ENCODE results near the gene LRRC7. TPM values are rescaled to one million over a fixed set of nuclear protein-coding genes. Genes with fewer than 3 reads are reported as not detected.

The LRRC7 gene
- total RNA-seq, 1 experiment from 2014 or later: not detected

DNA sequence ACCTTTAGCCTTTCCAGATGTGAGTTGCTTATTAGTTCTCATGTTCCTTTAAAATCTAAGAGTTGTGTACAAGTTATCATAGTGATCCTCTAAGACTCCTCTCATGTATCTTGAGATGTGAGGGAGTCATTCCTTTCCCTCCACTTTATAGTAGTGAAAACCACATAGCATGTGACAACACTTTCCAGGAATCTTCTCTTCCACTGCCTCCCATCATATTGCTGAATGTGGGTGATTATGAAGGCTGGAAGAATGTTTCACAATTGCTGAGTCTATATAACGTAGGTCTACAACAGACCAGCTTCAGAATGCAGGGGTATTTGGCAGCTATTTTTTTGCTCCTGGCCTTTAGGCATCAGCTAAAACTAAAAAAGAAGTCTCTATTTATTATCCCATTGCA lies 44.7 kb upstream of the LRRC7 start:
- CTCF ChIA-PET: no interaction called here
- H3K9me3 ChIP-seq (ENCODE audit: low read depth, low read length, poor library complexity, severe bottlenecking): no peaks in the 10 kb centered on the region
- no peak for DNase-seq (ENCODE audit: low spot score)
- H3K27me3 ChIP-seq (replicated peaks; ENCODE audit: insufficient read depth, low read depth, low read length, poor library complexity): no peaks in the 10 kb centered on the region
- no peak overlapping the region for H3K27ac ChIP-seq (ENCODE audit: low read depth, low read length, poor library complexity, severe bottlenecking)
- POLR2A ChIA-PET (ENCODE audit: low non-redundant PET): no interaction called here
- intact Hi-C loops (cut with micrococcal nuclease; ENCODE audit: unreplicated experiment): no loop called here
- BruUV-seq (replicated peaks): no TSS peak
- H3K4me3 ChIP-seq (ENCODE audit: low read depth, low read length, poor library complexity, severe bottlenecking): no peak overlapping the region
- H3K36me3 ChIP-seq (ENCODE audit: insufficient read depth, low read length, poor library complexity, severe bottlenecking): no peaks in the 10 kb centered on the region
- TF ChIP-seq, protein P1, sequence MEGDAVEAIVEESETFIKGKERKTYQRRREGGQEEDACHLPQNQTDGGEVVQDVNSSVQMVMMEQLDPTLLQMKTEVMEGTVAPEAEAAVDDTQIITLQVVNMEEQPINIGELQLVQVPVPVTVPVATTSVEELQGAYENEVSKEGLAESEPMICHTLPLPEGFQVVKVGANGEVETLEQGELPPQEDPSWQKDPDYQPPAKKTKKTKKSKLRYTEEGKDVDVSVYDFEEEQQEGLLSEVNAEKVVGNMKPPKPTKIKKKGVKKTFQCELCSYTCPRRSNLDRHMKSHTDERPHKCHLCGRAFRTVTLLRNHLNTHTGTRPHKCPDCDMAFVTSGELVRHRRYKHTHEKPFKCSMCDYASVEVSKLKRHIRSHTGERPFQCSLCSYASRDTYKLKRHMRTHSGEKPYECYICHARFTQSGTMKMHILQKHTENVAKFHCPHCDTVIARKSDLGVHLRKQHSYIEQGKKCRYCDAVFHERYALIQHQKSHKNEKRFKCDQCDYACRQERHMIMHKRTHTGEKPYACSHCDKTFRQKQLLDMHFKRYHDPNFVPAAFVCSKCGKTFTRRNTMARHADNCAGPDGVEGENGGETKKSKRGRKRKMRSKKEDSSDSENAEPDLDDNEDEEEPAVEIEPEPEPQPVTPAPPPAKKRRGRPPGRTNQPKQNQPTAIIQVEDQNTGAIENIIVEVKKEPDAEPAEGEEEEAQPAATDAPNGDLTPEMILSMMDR (conservative IDR thresholded peaks at IDR 0.05; ENCODE audit: low read depth, low read length): no peak
- no peak for TF ChIP-seq EZH2 (IDR thresholded peaks at IDR 0.05; ENCODE audit: borderline replicate concordance, low read depth, low read length, poor library complexity, severe bottlenecking)
- H3K4me1 ChIP-seq (ENCODE audit: insufficient read depth, low read length, poor library complexity, severe bottlenecking): no peaks in the 10 kb centered on the region

DNA sequence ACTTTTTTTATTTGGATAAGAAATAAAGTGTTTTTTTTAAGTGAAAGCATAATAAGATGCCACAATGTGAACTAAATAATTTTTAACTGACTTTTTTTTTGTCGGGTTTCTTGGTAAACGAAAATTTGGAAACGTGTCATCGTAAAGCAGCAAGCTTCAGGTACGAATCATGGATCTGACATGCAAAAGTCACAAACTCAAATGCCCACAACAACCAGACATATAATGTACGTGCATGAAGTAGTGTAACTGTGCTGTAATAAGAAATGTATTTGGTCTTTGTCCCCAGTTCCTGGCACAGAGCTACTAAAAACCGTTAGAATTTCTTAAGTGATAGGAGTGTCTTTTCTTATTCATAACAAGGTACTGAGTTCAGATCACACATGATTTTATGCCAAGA lies 44.3 kb upstream of the LRRC7 start:
- ChIA-PET CTCF (no interaction called here), POLR2A (ENCODE audit: low non-redundant PET) (no interaction called here)
- H3K9me3 ChIP-seq (ENCODE audit: low read depth, low read length, poor library complexity, severe bottlenecking): no peaks in the 10 kb centered on the region
- H3K27ac ChIP-seq (ENCODE audit: low read depth, low read length, poor library complexity, severe bottlenecking): no peak overlapping the region
- no peaks in the 10 kb centered on the region for H3K4me1 ChIP-seq (ENCODE audit: insufficient read depth, low read length, poor library complexity, severe bottlenecking)
- TF ChIP-seq, protein P1 (conservative IDR thresholded peaks at IDR 0.05; ENCODE audit: low read depth, low read length): no peak
- no peak for TF ChIP-seq EZH2 (IDR thresholded peaks at IDR 0.05; ENCODE audit: borderline replicate concordance, low read depth, low read length, poor library complexity, severe bottlenecking)
- H3K27me3 ChIP-seq (replicated peaks; ENCODE audit: insufficient read depth, low read depth, low read length, poor library complexity): no peaks in the 10 kb centered on the region
- no peak for DNase-seq (ENCODE audit: low spot score)
- no peak overlapping the region for H3K4me3 ChIP-seq (ENCODE audit: low read depth, low read length, poor library complexity, severe bottlenecking)
- no TSS peak for BruUV-seq (replicated peaks)
- no peaks in the 10 kb centered on the region for H3K36me3 ChIP-seq (ENCODE audit: insufficient read depth, low read length, poor library complexity, severe bottlenecking)
- intact Hi-C loops (cut with micrococcal nuclease; ENCODE audit: unreplicated experiment): no loop called here

DNA sequence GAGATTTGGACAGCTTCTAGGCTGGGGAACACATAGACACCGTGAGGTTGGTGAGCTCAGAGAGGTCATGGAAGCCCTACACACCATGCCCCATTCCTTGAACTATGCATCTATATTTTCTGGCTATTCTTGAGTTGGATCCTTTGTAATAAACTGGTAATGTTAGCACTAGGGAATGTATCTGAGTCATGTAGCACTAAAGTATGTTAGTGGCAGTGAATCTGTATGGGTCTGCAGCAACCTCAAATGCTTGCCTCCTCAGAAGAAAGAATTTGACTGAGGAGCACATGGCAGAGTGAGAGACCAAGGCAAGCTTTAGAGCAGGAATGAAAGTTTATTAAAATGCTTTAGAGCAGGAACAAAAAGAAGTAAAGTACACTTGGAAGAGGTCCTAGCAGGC lies 43.7 kb upstream of the LRRC7 start:
- H3K4me1 ChIP-seq (ENCODE audit: insufficient read depth, low read length, poor library complexity, severe bottlenecking): no peaks in the 10 kb centered on the region
- ChIA-PET POLR2A (ENCODE audit: low non-redundant PET) (no interaction called here), CTCF (no interaction called here)
- intact Hi-C loops (cut with micrococcal nuclease; ENCODE audit: unreplicated experiment): no loop called here
- H3K4me3 ChIP-seq (ENCODE audit: low read depth, low read length, poor library complexity, severe bottlenecking): no peak overlapping the region
- H3K36me3 ChIP-seq (ENCODE audit: insufficient read depth, low read length, poor library complexity, severe bottlenecking): no peaks in the 10 kb centered on the region
- no peaks in the 10 kb centered on the region for H3K27me3 ChIP-seq (replicated peaks; ENCODE audit: insufficient read depth, low read depth, low read length, poor library complexity)
- no TSS peak for BruUV-seq (replicated peaks)
- TF ChIP-seq, protein P1 (conservative IDR thresholded peaks at IDR 0.05; ENCODE audit: low read depth, low read length): no peak
- TF ChIP-seq EZH2 (IDR thresholded peaks at IDR 0.05; ENCODE audit: borderline replicate concordance, low read depth, low read length, poor library complexity, severe bottlenecking): no peak
- DNase-seq (ENCODE audit: low spot score): no peak
- no peaks in the 10 kb centered on the region for H3K9me3 ChIP-seq (ENCODE audit: low read depth, low read length, poor library complexity, severe bottlenecking)
- no peak overlapping the region for H3K27ac ChIP-seq (ENCODE audit: low read depth, low read length, poor library complexity, severe bottlenecking)
